Activated naive CD8-positive, alpha-beta T cell (primary cell): ENCODE data around the gene RAB3C.

ENCODE experiments used
- H3K27ac Mint-ChIP-seq: one replicate; pipeline ENCODE4 v1.8.0; 2021; ENCODE audit warnings: mixed read lengths
- H3K27me3 Mint-ChIP-seq: one replicate; pipeline ENCODE4 v1.8.0; 2021; ENCODE audit warnings: mixed read lengths
- H3K36me3 Mint-ChIP-seq: one replicate; pipeline ENCODE4 v1.8.0; 2021; ENCODE audit warnings: mixed read lengths
- H3K4me1 Mint-ChIP-seq: one replicate; pipeline ENCODE4 v1.8.0; 2021; ENCODE audit warnings: low read depth, mixed read lengths
- H3K4me3 Mint-ChIP-seq: one replicate; pipeline ENCODE4 v1.8.0; 2021; ENCODE audit warnings: mild to moderate bottlenecking, mixed read lengths
- H3K9me3 Mint-ChIP-seq: one replicate; pipeline ENCODE4 v1.8.0; 2021; ENCODE audit warnings: low read depth, mixed read lengths

The RAB3C gene

GRCh38 chr5:58851571-58851970, 268.7 kb downstream of the RAB3C start:
- Mint-ChIP-seq H3K27ac (no peak overlapping the region), H3K4me1 (no peaks in the 10 kb centered on the region), H3K4me3 (no peak overlapping the region), H3K9me3 (no peaks in the 10 kb centered on the region), H3K36me3 (no peaks in the 10 kb centered on the region), H3K27me3 (peaks cover 9% of the 10 kb centered on the region)

GRCh38 chr5:58852566-58852965, 269.7 kb downstream of the RAB3C start:
- no peaks in the 10 kb centered on the region for H3K36me3 Mint-ChIP-seq
- no peak overlapping the region for H3K4me3 Mint-ChIP-seq
- H3K27ac Mint-ChIP-seq = no peak overlapping the region
- peaks cover 6% of the 10 kb centered on the region for H3K27me3 Mint-ChIP-seq
- H3K9me3 Mint-ChIP-seq = no peaks in the 10 kb centered on the region
- H3K4me1 Mint-ChIP-seq = no peaks in the 10 kb centered on the region

- Mint-ChIP-seq H3K9me3 (no peaks in the 10 kb centered on the region), H3K27ac (no peak overlapping the region), H3K36me3 (no peaks in the 10 kb centered on the region), H3K4me1 (no peaks in the 10 kb centered on the region), H3K27me3 (peaks cover 14% of the 10 kb centered on the region), H3K4me3 (no peak overlapping the region)
Observed at GRCh38 chr5:58854441-58854840, 271.6 kb downstream of the RAB3C start.

GRCh38 chr5:58855851-58856739, 273.2 kb downstream of the RAB3C start:
- Mint-ChIP-seq H3K36me3 (no peaks in the 10 kb centered on the region), H3K27ac (no peak overlapping the region), H3K4me3 (no peak overlapping the region), H3K9me3 (no peaks in the 10 kb centered on the region), H3K4me1 (no peaks in the 10 kb centered on the region), H3K27me3 (peaks cover 10% of the 10 kb centered on the region)

GRCh38 chr5:58857609-58858008, 274.7 kb downstream of the RAB3C start:
- Mint-ChIP-seq H3K36me3 (no peaks in the 10 kb centered on the region), H3K9me3 (no peaks in the 10 kb centered on the region), H3K27me3 (peaks cover 10% of the 10 kb centered on the region), H3K27ac (no peak overlapping the region), H3K4me1 (no peaks in the 10 kb centered on the region), H3K4me3 (no peak overlapping the region)

GRCh38 chr5:58860680-58861079, 277.8 kb downstream of the RAB3C start:
- H3K27ac Mint-ChIP-seq = no peak overlapping the region
- peaks cover 15% of the 10 kb centered on the region for H3K27me3 Mint-ChIP-seq

GRCh38 chr5:58868931-58869330, 286.1 kb downstream of the RAB3C start:
- Mint-ChIP-seq H3K27ac (no peak overlapping the region), H3K4me3 (no peak overlapping the region), H3K4me1 (no peaks in the 10 kb centered on the region), H3K36me3 (no peaks in the 10 kb centered on the region), H3K27me3 (peaks cover 2% of the 10 kb centered on the region), H3K9me3 (no peaks in the 10 kb centered on the region)

More at GRCh38 chr5:58860680-58861079, 277.8 kb downstream of the RAB3C start:
- Mint-ChIP-seq H3K4me3 (no peak overlapping the region), H3K9me3 (no peaks in the 10 kb centered on the region), H3K4me1 (no peaks in the 10 kb centered on the region), H3K36me3 (no peaks in the 10 kb centered on the region)

GRCh38 chr5:58871648-58872242, 288.9 kb downstream of the RAB3C start:
- H3K4me1 Mint-ChIP-seq = no peaks in the 10 kb centered on the region
- no peak overlapping the region for H3K27ac Mint-ChIP-seq
- H3K27me3 Mint-ChIP-seq = peaks cover 7% of the 10 kb centered on the region
- no peaks in the 10 kb centered on the region for H3K9me3 Mint-ChIP-seq
- no peaks in the 10 kb centered on the region for H3K36me3 Mint-ChIP-seq
- no peak overlapping the region for H3K4me3 Mint-ChIP-seq

GRCh38 chr5:58872670-58873273, 289.9 kb downstream of the RAB3C start:
- Mint-ChIP-seq H3K9me3 (no peaks in the 10 kb centered on the region), H3K27ac (no peak overlapping the region), H3K4me3 (no peak overlapping the region), H3K27me3 (peaks cover 11% of the 10 kb centered on the region), H3K4me1 (no peaks in the 10 kb centered on the region), H3K36me3 (no peaks in the 10 kb centered on the region)

GRCh38 chr5:58875599-58875998, 292.7 kb downstream of the RAB3C start:
- Mint-ChIP-seq H3K4me1 (no peaks in the 10 kb centered on the region), H3K27ac (no peak overlapping the region), H3K36me3 (no peaks in the 10 kb centered on the region), H3K4me3 (no peak overlapping the region), H3K27me3 (peaks cover 11% of the 10 kb centered on the region), H3K9me3 (no peaks in the 10 kb centered on the region)

GRCh38 chr5:58885260-58885659, 302.4 kb downstream of the RAB3C start:
- Mint-ChIP-seq H3K27ac (no peak overlapping the region), H3K36me3 (no peaks in the 10 kb centered on the region), H3K4me3 (no peak overlapping the region), H3K27me3 (peaks cover 1% of the 10 kb centered on the region), H3K4me1 (peaks cover 15% of the 10 kb centered on the region), H3K9me3 (no peaks in the 10 kb centered on the region)

GRCh38 chr5:58886315-58887207, 303.7 kb downstream of the RAB3C start:
- no peaks in the 10 kb centered on the region for H3K36me3 Mint-ChIP-seq
- no peak overlapping the region for H3K4me3 Mint-ChIP-seq
- H3K27ac Mint-ChIP-seq = no peak overlapping the region

GRCh38 chr5:58887311-58887710, 304.4 kb downstream of the RAB3C start:
- H3K27me3 Mint-ChIP-seq = peaks cover 1% of the 10 kb centered on the region
- H3K9me3 Mint-ChIP-seq = no peaks in the 10 kb centered on the region
- no peaks in the 10 kb centered on the region for H3K36me3 Mint-ChIP-seq
- no peak overlapping the region for H3K4me3 Mint-ChIP-seq
- H3K27ac Mint-ChIP-seq = no peak overlapping the region
- peaks cover 18% of the 10 kb centered on the region for H3K4me1 Mint-ChIP-seq

More at GRCh38 chr5:58886315-58887207, 303.7 kb downstream of the RAB3C start:
- peaks cover 17% of the 10 kb centered on the region for H3K4me1 Mint-ChIP-seq
- no peaks in the 10 kb centered on the region for H3K9me3 Mint-ChIP-seq
- peaks cover 1% of the 10 kb centered on the region for H3K27me3 Mint-ChIP-seq

GRCh38 chr5:58887721-58888409, 305.0 kb downstream of the RAB3C start:
- H3K36me3 Mint-ChIP-seq = no peaks in the 10 kb centered on the region
- H3K27ac Mint-ChIP-seq = no peak overlapping the region
- no peak overlapping the region for H3K4me3 Mint-ChIP-seq
- H3K27me3 Mint-ChIP-seq = peaks cover 1% of the 10 kb centered on the region
- H3K9me3 Mint-ChIP-seq = no peaks in the 10 kb centered on the region
- H3K4me1 Mint-ChIP-seq = peaks cover 18% of the 10 kb centered on the region
